ENCODE measurements around the gene SSC5D. TPM values are rescaled to one million over a fixed set of nuclear protein-coding genes. Genes with fewer than 3 reads are reported as not detected.

The SSC5D gene
- polyA plus RNA-seq, 1 of the 3 experiments (the other 2 are of a cell fraction): 4.9 TPM

DNA sequence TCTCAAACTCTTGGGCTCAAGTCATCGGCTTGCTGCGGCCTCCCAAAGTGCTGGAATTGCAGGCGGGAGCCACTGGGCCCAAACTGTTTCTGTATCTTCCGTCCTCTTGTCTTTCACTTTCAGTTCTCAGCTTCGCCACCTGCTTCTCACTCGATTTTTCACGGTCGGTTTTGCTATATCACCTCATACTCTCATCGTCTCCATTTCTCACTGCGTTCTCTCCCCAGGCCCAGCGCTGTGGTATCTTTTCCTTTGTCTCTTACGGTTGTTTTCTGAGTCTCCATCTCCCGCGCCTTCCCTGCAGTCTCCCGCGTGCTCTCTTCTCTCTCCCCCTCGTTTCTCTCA is 14.9 kb downstream of the SSC5D start:
- Histone ChIP-seq H3K4me3 (ENCODE audit: low read depth in 2 of 2, low read length in 1 of 2) (no peak overlapping the region), H3K9ac (no peak overlapping the region), H3K79me2 (ENCODE audit: insufficient read depth) (no peaks in the 10 kb centered on the region), H3K9me2 (no peaks in the 10 kb centered on the region), H3F3A (replicated peaks; ENCODE audit: insufficient read depth) (peaks cover 5% of the 10 kb centered on the region), H3K36me3 (replicated peaks in 1 of 2; ENCODE audit: control insufficient read depth in 1 of 2, insufficient read depth in 2 of 2, low read length in 1 of 2) (no peaks in the 10 kb centered on the region), H3K4me2 (0 out of 2 replicates have a peak overlapping the region, but pooled peaks have one; percentile 70), H3K27ac (ENCODE audit: low read depth in 2 of 2, low read length in 1 of 2) (no peak overlapping the region), H3K4me1 (ENCODE audit: control insufficient read depth in 1 of 2, insufficient read depth in 2 of 2, low read depth in 1 of 2, low read length in 1 of 2) (peaks cover 0 to 6% of the 10 kb centered on the region in 2 experiments; a peak in 1 of 4 replicates), H2AFZ (ENCODE audit: low read depth) (peak overlapping the region; percentile 75; the same call in 1 of the 2 replicates), H4K20me1 (ENCODE audit: insufficient read depth) (no peaks in the 10 kb centered on the region), H3K9me3 (no peaks in the 10 kb centered on the region), H3K27me3 (ENCODE audit: insufficient read depth) (no peaks in the 10 kb centered on the region)
- TF ChIP-seq EZH2phosphoT487 (IDR thresholded peaks at IDR 0.05; ENCODE audit: borderline replicate concordance, low read depth): no peak
- TF ChIP-seq NRF1 (IDR thresholded peaks at IDR 0.05; ENCODE audit: low read depth, low read length): no peak
- TF ChIP-seq RCOR1 (IDR thresholded peaks at IDR 0.05; ENCODE audit: low read length): no peak
- TF ChIP-seq RFX5 (IDR thresholded peaks at IDR 0.05; ENCODE audit: low read length): no peak
- TF ChIP-seq MXI1 (IDR thresholded peaks at IDR 0.05; ENCODE audit: low read depth, low read length): no peak
- TF ChIP-seq, protein P1, sequence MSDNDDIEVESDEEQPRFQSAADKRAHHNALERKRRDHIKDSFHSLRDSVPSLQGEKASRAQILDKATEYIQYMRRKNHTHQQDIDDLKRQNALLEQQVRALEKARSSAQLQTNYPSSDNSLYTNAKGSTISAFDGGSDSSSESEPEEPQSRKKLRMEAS (IDR thresholded peaks at IDR 0.05; ENCODE audit: low read depth): no peak
- TF ChIP-seq, protein P2, sequence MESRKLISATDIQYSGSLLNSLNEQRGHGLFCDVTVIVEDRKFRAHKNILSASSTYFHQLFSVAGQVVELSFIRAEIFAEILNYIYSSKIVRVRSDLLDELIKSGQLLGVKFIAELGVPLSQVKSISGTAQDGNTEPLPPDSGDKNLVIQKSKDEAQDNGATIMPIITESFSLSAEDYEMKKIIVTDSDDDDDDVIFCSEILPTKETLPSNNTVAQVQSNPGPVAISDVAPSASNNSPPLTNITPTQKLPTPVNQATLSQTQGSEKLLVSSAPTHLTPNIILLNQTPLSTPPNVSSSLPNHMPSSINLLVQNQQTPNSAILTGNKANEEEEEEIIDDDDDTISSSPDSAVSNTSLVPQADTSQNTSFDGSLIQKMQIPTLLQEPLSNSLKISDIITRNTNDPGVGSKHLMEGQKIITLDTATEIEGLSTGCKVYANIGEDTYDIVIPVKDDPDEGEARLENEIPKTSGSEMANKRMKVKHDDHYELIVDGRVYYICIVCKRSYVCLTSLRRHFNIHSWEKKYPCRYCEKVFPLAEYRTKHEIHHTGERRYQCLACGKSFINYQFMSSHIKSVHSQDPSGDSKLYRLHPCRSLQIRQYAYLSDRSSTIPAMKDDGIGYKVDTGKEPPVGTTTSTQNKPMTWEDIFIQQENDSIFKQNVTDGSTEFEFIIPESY (IDR thresholded peaks at IDR 0.05; ENCODE audit: borderline replicate concordance, low read depth): no peak
- no peak for TF ChIP-seq FOXM1 (IDR thresholded peaks at IDR 0.05; ENCODE audit: low read depth)
- TF ChIP-seq, protein P3, sequence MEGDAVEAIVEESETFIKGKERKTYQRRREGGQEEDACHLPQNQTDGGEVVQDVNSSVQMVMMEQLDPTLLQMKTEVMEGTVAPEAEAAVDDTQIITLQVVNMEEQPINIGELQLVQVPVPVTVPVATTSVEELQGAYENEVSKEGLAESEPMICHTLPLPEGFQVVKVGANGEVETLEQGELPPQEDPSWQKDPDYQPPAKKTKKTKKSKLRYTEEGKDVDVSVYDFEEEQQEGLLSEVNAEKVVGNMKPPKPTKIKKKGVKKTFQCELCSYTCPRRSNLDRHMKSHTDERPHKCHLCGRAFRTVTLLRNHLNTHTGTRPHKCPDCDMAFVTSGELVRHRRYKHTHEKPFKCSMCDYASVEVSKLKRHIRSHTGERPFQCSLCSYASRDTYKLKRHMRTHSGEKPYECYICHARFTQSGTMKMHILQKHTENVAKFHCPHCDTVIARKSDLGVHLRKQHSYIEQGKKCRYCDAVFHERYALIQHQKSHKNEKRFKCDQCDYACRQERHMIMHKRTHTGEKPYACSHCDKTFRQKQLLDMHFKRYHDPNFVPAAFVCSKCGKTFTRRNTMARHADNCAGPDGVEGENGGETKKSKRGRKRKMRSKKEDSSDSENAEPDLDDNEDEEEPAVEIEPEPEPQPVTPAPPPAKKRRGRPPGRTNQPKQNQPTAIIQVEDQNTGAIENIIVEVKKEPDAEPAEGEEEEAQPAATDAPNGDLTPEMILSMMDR (IDR thresholded peaks at IDR 0.05): no peak
- TF ChIP-seq, protein P4, sequence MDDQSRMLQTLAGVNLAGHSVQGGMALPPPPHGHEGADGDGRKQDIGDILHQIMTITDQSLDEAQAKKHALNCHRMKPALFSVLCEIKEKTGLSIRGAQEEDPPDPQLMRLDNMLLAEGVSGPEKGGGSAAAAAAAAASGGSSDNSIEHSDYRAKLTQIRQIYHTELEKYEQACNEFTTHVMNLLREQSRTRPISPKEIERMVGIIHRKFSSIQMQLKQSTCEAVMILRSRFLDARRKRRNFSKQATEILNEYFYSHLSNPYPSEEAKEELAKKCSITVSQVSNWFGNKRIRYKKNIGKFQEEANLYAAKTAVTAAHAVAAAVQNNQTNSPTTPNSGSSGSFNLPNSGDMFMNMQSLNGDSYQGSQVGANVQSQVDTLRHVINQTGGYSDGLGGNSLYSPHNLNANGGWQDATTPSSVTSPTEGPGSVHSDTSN (IDR thresholded peaks at IDR 0.05): no peak
- WGBS (ENCODE audit: low lambda C conversion rate): 88% methylated on average over 17 of the region's 17 CpGs
- POLR2A ChIA-PET: interaction anchor here (1.2 to 1.7 kb wide), 4 partner anchors 18 to 96 kb away, joined by 4 to 12 read pairs (median 9); partner anchors contain the start of genes NAT14, UBE2S and ZNF628
- CTCF ChIA-PET: interaction anchor here (0.7 to 3.8 kb wide), 20 partner anchors 11 to 361 kb away, joined by 3 to 162 read pairs (median 8); partner anchors contain the start of genes NAT14, SSC5D, ZNF628 and ZNF784
- DNase-seq: no peak
